ENCODE measurements around the gene HEXIM2.

HEXIM2 gene

GRCh38 chr17:45145035-45145389 lies 16.7 kb upstream of the HEXIM2 start:
- DNase-seq: no peak

GRCh38 chr17:45146166-45146565 lies 15.5 kb upstream of the HEXIM2 start:
- no peak for DNase-seq

- no peak for DNase-seq
Measured at GRCh38 chr17:45146592-45146889, 15.1 kb upstream of the HEXIM2 start.

GRCh38 chr17:45146890-45147580 lies 14.6 kb upstream of the HEXIM2 start:
- peak; percentile 83 for DNase-seq

GRCh38 chr17:45147581-45148182 lies 14.0 kb upstream of the HEXIM2 start:
- peak; percentile 87 for DNase-seq

GRCh38 chr17:45148183-45149036 lies 13.3 kb upstream of the HEXIM2 start, which contains the start of gene HEXIM1:
HEXIM1 (plus strand) TSS chr17:45148475; CDS start chr17:45149191, 716 bp downstream.
- DNase-seq: peak; percentile 99

GRCh38 chr17:45149037-45149668 lies 12.5 kb upstream of the HEXIM2 start:
- DNase-seq: peak; percentile 88

GRCh38 chr17:45149669-45150664 lies 11.7 kb upstream of the HEXIM2 start:
- DNase-seq: peak; percentile 56

GRCh38 chr17:45150911-45151809 lies 10.5 kb upstream of the HEXIM2 start:
- DNase-seq: no peak

- no peak for DNase-seq
Measured at GRCh38 chr17:45155029-45155428, 6.6 kb upstream of the HEXIM2 start.

- no peak for DNase-seq
Measured at GRCh38 chr17:45155483-45155882, 6.2 kb upstream of the HEXIM2 start.

- no peak for DNase-seq
Measured at GRCh38 chr17:45156242-45156641, 5.4 kb upstream of the HEXIM2 start.

GRCh38 chr17:45160447-45161287 lies 1.0 kb upstream of the HEXIM2 start:
- peak; percentile 53 for DNase-seq

- no peak for DNase-seq
Measured at GRCh38 chr17:45162025-45162687, 481 bp downstream of the HEXIM2 start.

- no peak for DNase-seq
Measured at GRCh38 chr17:45164734-45165269, 3.1 kb downstream of the HEXIM2 start.

GRCh38 chr17:45168991-45169752 lies 7.5 kb downstream of the HEXIM2 start:
- no peak for DNase-seq

GRCh38 chr17:45170280-45170930 lies 8.7 kb downstream of the HEXIM2 start:
- DNase-seq: no peak

GRCh38 chr17:45170931-45171337 lies 9.3 kb downstream of the HEXIM2 start:
- no peak for DNase-seq

Data from activated CD4-positive, alpha-beta T cell treated with anti-CD3 and anti-CD28 coated beads, Interleukin-10, Interleukin-2, amounts not matched to agents 100 ng/mL and 50 ng/mL, durations not matched to agents 16 hours and 8 hours (primary cell).